GM18505 (cell line): Measurements from ENCODE around the gene ERCC3.

ENCODE experiments used
- ATAC-seq: cut with Tn5 transposase; IDR thresholded peaks from one replicate; pipeline ENCODE4 v1.9.1; 2021; ENCODE audit not compliant: unreplicated experiment
- POLR2A ChIP-seq: IDR thresholded peaks from 4 replicates; pipeline ENCODE4 v1.6.1; 2011; ENCODE audit warnings: borderline replicate concordance; ENCODE audit not compliant: insufficient read depth, insufficient read length; ENCODE audit errors: extremely low read depth

The ERCC3 gene

DNA sequence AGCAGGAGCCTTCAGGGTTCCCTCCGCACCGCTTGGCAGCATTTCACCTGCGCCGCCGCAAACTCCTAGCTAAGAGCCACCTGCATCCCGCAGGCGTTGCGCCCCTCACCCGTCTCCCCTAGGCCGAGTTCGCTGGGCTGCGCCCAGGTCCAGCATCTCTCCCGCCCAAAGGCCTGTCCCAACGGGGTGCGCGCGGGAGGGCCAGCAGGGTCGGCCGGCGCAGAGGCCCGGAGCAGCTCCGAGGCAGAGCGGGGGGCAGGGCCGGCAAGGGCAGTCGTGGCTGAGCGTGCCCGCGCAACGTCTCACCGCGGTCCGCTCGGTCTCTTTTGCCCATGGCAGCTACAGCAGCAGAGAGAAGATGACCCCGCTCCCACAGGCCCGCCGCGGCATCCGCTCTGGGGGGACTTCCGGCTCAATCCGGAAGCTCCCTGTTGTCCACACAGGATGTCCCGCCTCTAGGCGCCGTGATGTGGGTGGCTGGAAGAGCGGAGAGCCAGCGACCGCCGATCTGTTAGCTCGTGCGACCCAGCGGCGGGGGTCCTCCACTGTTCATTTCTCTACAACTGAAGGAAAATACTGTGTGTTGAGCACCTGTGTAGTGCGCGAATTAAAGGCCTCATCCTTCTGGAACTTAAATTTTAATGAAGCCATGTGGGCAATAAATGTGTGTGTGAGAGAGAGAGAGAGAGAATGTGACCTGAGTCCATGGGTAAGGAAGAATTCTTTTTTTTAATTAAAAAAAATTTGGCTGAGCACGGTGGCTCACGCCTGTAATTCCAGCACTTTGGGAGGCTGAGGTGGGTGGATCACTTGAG lies at the start of gene ERCC3:
TSS of gene ERCC3 (minus strand) at position 397 of the 815 bp plus-strand sequence. CDS start at position 334, 63 bp downstream.
- TF ChIP-seq POLR2A = peak; percentile 95
- peak; percentile 99 for ATAC-seq

DNA sequence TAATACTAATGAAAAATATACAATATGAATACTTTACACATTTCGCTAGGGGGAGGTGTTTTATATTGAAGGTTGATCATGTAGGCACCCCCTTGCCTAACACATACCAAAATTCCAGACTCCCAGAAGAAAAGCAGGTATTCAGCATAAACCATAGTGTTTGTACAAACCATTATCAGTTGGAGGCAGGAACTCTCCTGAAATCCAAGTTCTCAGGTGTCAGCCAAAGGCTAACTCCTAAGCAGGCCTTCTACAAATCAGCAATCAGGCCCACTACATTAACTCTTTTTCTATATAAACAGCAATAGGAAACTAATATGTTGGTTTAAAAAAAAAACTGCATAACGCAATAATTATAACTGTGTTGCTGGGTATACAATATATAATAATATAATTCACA lies 49.3 kb upstream of the ERCC3 start:
- TF ChIP-seq POLR2A = no peak
- no peak for ATAC-seq

DNA sequence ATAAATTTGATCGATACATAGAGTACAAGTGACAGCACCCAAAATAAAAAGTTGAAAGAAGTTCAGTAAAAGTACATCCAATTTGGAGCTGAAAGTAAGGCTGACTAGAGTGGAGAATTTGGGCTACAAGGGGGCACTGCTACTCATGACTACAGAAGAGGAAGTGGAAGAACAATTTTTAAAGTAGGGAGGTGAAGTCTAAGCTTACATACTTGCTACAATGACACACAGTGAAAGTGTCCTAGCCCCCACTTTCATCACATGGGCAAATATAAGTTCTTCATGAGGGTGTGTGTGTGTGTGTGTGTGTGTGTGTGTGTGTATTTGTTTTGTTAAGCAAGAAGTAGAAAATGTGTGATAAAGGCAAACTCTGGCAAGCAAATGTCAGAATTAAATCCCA lies 48.2 kb upstream of the ERCC3 start:
- peak; percentile 71 for ATAC-seq
- TF ChIP-seq POLR2A = no peak

DNA sequence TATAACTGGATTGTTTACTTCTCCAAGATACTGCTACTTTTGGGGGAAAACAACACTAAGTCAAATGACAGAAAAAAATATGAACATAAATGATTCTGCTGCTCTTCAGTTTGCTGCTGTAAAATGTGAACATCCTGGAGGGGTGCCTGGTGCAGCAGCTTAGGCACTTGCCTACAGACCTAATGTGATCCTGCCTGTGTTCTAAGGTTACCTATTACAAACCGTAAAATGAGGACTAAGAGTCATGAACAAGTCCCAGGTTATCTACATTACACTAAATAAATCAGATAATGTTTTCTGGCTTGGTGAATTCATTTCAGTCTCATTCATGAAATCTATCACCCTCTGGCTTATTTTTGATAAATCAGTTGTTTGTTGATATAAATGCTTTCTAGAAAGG lies 38.4 kb upstream of the ERCC3 start:
- ATAC-seq = no peak

DNA sequence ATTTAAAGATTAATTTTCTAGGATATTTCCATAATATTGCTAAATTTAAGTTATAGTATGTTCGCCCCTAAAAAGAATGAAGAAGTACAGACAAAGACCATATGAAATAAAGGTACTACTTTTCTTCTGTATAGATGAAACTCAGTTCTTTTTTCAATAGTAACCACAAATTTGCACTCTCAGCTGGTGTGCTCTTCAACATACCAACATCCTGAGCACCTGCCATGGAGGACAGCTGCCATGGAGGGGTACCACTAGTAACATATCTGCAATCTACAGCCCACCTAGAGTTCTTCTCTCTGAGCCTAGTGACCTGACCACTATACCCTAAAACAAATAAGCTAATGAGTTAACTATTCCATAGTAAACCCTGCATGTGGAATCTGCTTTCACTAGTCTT lies 36.8 kb upstream of the ERCC3 start:
- TF ChIP-seq POLR2A = no peak
- no peak for ATAC-seq

More for the DNA sequence above, 38.4 kb upstream of the ERCC3 start:
- no peak for TF ChIP-seq POLR2A

DNA sequence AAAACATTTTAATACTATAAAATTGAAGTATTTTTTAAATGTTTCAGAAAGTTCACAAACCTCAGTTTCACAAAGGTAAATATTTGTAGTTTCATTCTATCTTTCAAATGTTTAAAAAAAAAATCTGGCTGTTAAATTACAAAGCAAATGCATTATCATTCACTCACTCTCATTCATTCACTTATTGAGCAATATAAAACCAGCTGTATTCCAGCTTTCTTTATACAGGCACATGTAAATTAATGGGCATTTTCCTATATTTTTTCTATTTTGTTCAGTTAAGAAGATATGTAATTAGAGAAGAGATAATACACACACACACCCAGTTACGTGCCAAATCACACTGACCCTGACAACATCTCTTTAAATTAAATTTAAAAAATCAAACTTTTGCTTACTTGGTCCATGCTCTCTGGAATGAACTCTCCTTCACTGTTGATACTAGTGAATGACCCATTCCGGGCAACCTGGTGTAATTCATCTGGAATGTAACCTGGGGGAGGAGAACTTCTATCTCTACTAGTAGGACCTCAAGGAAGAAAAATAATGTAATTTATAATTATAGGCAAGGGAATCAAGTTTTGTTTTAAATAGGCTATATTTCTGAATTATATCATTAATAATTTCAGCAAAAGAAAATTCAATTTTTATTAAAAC lies 32.5 kb upstream of the ERCC3 start:
- no peak for ATAC-seq
- no peak for TF ChIP-seq POLR2A

DNA sequence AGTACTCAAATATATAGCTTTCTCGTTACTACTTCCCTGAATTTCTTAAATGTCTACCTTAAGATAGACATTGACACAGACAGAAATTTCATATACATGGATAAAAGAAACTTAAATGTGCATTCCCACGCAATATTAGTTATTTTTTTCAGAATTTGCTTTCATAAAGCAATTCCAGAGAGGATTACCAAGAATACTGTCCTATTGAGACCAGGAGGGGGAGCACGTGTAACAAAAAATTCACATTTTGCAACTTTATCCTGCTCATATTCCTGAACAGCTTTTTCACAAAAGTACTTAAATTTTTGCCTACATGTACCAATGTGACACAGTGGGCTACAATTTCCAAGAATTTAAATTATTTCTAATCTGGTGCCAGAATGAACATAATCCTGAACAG lies 30.7 kb upstream of the ERCC3 start:
- no peak for ATAC-seq
- TF ChIP-seq POLR2A = no peak

DNA sequence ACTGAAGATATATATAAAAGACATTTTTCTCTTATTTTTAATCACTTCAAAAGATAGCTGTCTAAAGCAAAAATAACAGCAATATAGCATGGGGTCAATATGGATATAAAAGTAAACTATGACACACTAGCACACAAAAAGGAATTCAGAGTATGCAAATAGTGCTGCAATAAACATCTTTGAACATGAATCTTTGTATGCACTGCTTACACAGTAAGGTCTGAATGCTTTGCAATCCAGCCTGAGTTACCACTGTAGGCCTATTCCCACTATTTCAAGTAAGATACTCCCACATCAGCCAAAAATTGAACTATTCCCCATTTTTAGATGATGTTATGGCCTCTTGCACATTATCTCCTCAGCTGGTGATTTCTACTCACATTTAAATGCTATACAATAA lies 27.4 kb upstream of the ERCC3 start:
- no peak for ATAC-seq
- TF ChIP-seq POLR2A = no peak

DNA sequence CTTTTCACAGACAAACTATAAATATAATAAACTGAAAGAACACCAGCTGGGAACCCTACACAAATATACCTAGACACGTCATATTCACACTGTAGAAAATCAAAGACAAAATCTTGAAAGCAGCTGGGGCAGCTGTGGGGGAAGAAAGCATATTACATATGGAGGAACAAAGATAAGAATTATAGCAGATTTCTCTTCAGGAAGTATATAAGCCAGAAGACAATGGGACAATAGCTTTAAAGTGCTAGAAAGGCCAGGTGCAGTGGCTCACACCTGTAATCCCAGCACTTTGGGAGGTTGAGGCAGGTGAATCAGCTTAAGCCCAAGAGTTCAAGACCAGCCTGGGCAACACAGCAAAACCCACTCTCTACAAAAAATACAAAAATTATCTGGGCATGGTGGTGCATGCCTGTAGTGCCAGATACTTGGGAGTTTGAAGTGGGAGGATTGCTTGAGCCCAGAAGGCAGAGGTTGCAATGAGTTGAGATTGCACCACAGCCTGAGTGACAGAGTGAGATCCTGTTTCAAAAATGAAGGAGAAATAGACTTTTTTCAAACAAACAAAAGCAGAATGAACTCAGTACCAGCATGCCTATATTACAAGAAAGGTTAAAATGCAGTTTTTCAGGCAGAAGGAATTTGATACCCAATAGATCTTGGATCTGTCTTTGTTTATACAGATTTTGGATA lies 26.8 kb upstream of the ERCC3 start:
- no peak for TF ChIP-seq POLR2A
- no peak for ATAC-seq

DNA sequence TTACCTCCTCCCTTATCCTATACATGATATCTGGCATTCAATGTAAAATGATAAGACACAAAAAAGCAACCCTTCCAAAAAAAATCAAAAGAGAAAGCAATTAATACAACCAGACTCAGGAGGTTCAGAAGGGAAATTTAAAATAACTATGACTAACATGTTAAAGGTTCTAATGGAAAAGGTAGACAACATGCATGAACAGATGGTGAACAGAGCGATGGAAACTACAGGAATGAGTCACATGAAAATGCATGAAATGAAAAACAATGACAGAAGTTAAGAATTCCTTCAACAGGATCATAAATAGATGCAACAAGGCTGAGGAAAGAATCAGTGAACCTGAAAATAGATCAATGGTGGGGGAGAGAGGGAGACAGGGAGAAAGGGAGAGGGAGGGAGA lies 26.1 kb upstream of the ERCC3 start:
- TF ChIP-seq POLR2A = no peak
- no peak for ATAC-seq

DNA sequence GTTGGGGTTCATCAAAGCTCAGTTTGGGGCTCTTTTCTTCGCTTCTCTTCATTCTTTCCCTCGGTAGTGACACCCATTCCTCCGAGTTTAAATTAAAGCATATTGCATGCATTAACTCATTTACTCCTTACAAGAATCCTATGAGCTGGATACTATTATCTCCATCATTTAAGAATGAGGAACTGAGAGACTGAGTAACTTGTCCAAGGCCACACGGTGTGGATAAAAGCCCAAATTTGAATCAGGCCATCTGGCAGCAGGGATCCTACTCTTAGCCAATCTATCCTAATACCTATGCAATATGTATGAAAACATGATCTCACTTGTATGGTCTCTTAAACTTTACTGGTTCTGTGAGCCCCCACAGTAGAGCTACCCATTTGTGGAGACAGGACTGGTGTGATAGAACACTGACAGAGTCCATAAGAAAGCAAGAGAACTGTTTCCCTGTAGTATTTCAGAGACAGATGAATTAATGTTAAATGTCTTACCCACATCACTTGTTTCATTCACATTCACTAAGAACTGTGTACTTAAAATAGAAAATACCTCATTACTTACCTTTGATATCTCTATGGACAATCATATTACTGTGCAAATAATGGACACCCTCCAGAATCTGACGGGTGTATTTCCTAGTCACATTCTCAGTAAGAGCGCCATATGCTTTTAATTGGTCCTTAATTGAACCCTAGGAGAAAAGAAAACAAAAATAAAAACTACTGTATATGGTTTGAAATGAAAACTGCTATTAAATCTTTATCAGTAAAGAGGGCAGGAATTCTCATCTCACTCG lies 20.4 kb upstream of the ERCC3 start:
- TF ChIP-seq POLR2A = no peak
- ATAC-seq = no peak

DNA sequence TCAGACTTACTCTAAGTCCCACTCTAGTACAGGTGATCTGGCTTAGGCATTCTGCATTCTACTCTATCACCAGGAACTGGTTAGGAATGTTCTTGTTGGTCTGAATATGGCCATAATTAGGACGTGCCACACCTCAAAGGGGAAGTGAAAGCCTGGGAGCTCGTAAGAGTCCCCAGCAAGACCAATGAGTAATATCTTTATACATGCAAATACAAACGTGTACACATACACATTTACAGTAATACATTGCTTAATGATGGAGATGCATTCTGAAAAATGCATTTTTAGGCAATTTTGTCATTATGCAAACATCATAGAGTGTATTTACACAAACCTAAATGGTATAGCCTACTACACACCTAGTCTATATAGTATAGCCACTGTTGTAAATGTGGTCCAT lies 19.5 kb upstream of the ERCC3 start:
- TF ChIP-seq POLR2A = no peak
- ATAC-seq = peak; percentile 93

DNA sequence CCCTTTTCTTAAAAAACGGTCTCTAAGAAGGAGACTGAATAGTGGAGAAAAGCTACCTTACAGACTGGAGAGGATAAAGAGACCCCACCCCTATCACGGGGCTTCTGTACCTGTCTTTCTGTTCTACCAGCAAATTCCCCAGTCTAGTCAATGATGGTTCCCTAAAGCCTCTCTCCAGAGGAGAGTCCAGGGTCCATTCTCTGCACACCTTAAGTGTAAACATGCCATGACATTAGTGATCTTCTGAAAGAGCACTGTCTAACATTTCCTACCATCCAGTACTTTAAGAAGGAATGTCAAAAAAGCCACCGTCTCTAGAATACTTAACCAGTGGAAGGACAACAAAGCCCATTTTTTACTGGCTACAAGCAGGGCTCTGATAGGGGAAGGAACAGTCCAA lies 17.0 kb upstream of the ERCC3 start:
- no peak for TF ChIP-seq POLR2A
- ATAC-seq = no peak
